HEK293T (cell line): ENCODE results near the gene ATP5ME.

Experiments
- CTCF ChIA-PET: fragments of 350-600 bp; formaldehyde crosslinking; extraction: SDS; loops from one replicate; lab custom pipeline; 2021; ENCODE audit warnings: antibody characterized with exemption, inconsistent platforms; lab: Yijun Ruan, JAX
- POLR2A ChIA-PET: fragments of 350-600 bp; formaldehyde crosslinking; extraction: SDS; loops from one replicate; lab custom pipeline; 2020; ENCODE audit warnings: antibody characterized with exemption, inconsistent platforms; lab: Yijun Ruan, JAX
- DNase-seq: peaks from one replicate; pipeline ENCODE4 v3.0.0; 2012; ENCODE audit warnings: mixed read lengths; ENCODE audit errors: extremely low spot score
- ARNT ChIP-seq: fragments of 450-650 bp; IDR thresholded peaks from 2 replicates; pipeline ENCODE4 v1.6.1; 2017; ENCODE audit warnings: mild to moderate bottlenecking
- BHLHE40 ChIP-seq: fragments of 450-650 bp; IDR thresholded peaks from 2 replicates; pipeline ENCODE4 v1.6.1; 2016; ENCODE audit warnings: mild to moderate bottlenecking, moderate library complexity, borderline replicate concordance
- CTBP1 ChIP-seq: fragments of 450-650 bp; IDR thresholded peaks from 2 replicates; pipeline ENCODE4 v1.6.1; 2016; ENCODE audit warnings: borderline replicate concordance
- ELF4 ChIP-seq: fragments of 450-650 bp; IDR thresholded peaks from 2 replicates; pipeline ENCODE4 v1.6.1; 2017; ENCODE audit warnings: antibody characterized with exemption
- FOXA1 ChIP-seq: fragments of 450-650 bp; IDR thresholded peaks from 2 replicates; pipeline ENCODE4 v1.6.1; 2016; ENCODE audit warnings: mild to moderate bottlenecking
- FOXK2 ChIP-seq: fragments of 450-650 bp; IDR thresholded peaks from 2 replicates; pipeline ENCODE4 v1.6.1; 2016; ENCODE audit warnings: mild to moderate bottlenecking
- FOXM1 ChIP-seq: fragments of 450-650 bp; IDR thresholded peaks from 2 replicates; pipeline ENCODE4 v1.6.1; 2017; ENCODE audit warnings: mild to moderate bottlenecking, borderline replicate concordance
- HDGF ChIP-seq: fragments of 450-650 bp; IDR thresholded peaks from 2 replicates; pipeline ENCODE4 v1.6.1; 2017; ENCODE audit warnings: antibody characterized with exemption, borderline replicate concordance
- L3MBTL2 ChIP-seq: fragments of 450-650 bp; conservative IDR thresholded peaks from 2 replicates; pipeline ENCODE4 v1.6.1; 2016; ENCODE audit warnings: mild to moderate bottlenecking
- LEF1 ChIP-seq: fragments of 450-650 bp; IDR thresholded peaks from 2 replicates; pipeline ENCODE4 v1.6.1; 2017; ENCODE audit warnings: mild to moderate bottlenecking, borderline replicate concordance
- NFRKB ChIP-seq: fragments of 450-650 bp; IDR thresholded peaks from 2 replicates; pipeline ENCODE4 v1.6.1; 2016; ENCODE audit warnings: mild to moderate bottlenecking, moderate library complexity
- PKNOX1 ChIP-seq: fragments of 450-650 bp; IDR thresholded peaks from 2 replicates; pipeline ENCODE4 v1.6.1; 2016
- SP1 ChIP-seq: fragments of 450-650 bp; IDR thresholded peaks from 2 replicates; pipeline ENCODE4 v1.6.1; 2017
- SUZ12 ChIP-seq: fragments of 450-650 bp; IDR thresholded peaks from 2 replicates; pipeline ENCODE4 v1.6.1; 2016; ENCODE audit warnings: mild to moderate bottlenecking
- TARDBP ChIP-seq: fragments of 450-650 bp; IDR thresholded peaks from 2 replicates; pipeline ENCODE4 v1.6.1; 2016
- ZNF384 ChIP-seq: fragments of 450-650 bp; IDR thresholded peaks from 2 replicates; pipeline ENCODE4 v1.6.1; 2016

The ATP5ME gene

GRCh38 chr4:674172-675035 is at the start of gene ATP5ME, which contains the start of gene MYL5:
Gene ATP5ME (minus strand): TSS chr4:674276. CDS start chr4:674247, 29 bp downstream.
Gene MYL5 (plus strand): TSS chr4:674542. CDS start chr4:678027, 3,485 bp downstream.
- peak; percentile 100 for DNase-seq
- CTCF ChIA-PET: interaction anchor here (0.6 to 1.0 kb wide), 2 partner anchors 9 to 70 kb away, joined by 3 to 4 read pairs; no protein-coding TSS in a partner anchor
- POLR2A ChIA-PET: interaction anchor here (0.6 to 2.0 kb wide), 15 partner anchors 10 to 271 kb away, joined by 3 to 9 read pairs (median 4); no protein-coding TSS in a partner anchor
- no peak for TF ChIP-seq ARNT
- TF ChIP-seq NFRKB: no peak
- no peak for TF ChIP-seq FOXA1
- TF ChIP-seq PKNOX1: no peak
- no peak for TF ChIP-seq FOXK2
- TF ChIP-seq SUZ12: no peak
- TF ChIP-seq HDGF: no peak
- TF ChIP-seq ZNF384: no peak
- TF ChIP-seq FOXM1: no peak
- TF ChIP-seq L3MBTL2: no peak; the same call in 1 of the 2 replicates
- no peak for TF ChIP-seq BHLHE40
- TF ChIP-seq ELF4: no peak

- POLR2A ChIA-PET: no interaction called here
- CTCF ChIA-PET: no interaction called here
- no peak for TF ChIP-seq CTBP1
- TF ChIP-seq BHLHE40: no peak
- TF ChIP-seq L3MBTL2: no peak
- TF ChIP-seq SP1: no peak
- DNase-seq: no peak
Observed at GRCh38 chr4:722851-723360, 48.8 kb upstream of the ATP5ME start.

GRCh38 chr4:722169-722725 is 48.2 kb upstream of the ATP5ME start:
- ChIA-PET POLR2A (no interaction called here), CTCF (no interaction called here)
- no peak for TF ChIP-seq CTBP1
- no peak for TF ChIP-seq FOXM1
- no peak for TF ChIP-seq TARDBP
- TF ChIP-seq HDGF: no peak
- no peak for TF ChIP-seq LEF1
- TF ChIP-seq ARNT: no peak
- DNase-seq: no peak

- POLR2A ChIA-PET: no interaction called here
- no peak for DNase-seq
- CTCF ChIA-PET: no interaction called here
- TF ChIP-seq FOXK2: no peak
Observed at GRCh38 chr4:721261-722168, 47.4 kb upstream of the ATP5ME start.

GRCh38 chr4:720111-720860 is 46.2 kb upstream of the ATP5ME start:
- DNase-seq: no peak
- ChIA-PET CTCF (interaction anchor here (0.8 kb wide), 1 partner anchor 21 kb away, joined by 3 read pairs; no protein-coding TSS in a partner anchor), POLR2A (no interaction called here)
- TF ChIP-seq LEF1 (no peak), TARDBP (no peak), HDGF (no peak), FOXM1 (no peak), CTBP1 (no peak), SUZ12 (no peak), PKNOX1 (no peak), FOXA1 (no peak)

GRCh38 chr4:718460-718859 is 44.4 kb upstream of the ATP5ME start:
- DNase-seq: no peak
- ChIA-PET POLR2A (no interaction called here), CTCF (no interaction called here)
- no peak for TF ChIP-seq ZNF384
- no peak for TF ChIP-seq FOXA1
- TF ChIP-seq FOXM1: no peak
- TF ChIP-seq L3MBTL2: no peak
